ENCODE measurements around the gene DPH1. TPM values are rescaled to one million over a fixed set of nuclear protein-coding genes. Genes with fewer than 3 reads are reported as not detected.

Gene DPH1
- total and polyA plus RNA-seq, 2 donors from 2014 or later = 23.3 to 49.4 TPM

DNA sequence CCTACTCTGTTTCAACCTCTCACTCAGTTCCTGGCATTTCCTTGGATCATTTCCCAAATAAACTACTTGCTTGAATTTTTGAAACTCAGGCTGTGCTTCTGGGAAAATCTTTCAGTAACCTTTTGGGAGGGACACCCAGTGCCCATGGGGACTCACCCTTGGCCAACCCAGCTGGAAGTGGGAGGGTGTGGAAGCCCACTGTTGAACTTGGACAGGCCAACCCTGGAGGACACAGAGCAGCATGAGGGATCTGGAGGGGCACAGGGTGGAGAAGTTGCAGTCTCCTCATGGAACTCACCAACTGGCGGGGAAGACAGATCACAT is 16.0 kb upstream of the DPH1 start:
- DNase-seq (no peak), FAIRE-seq (no peak)
- H3K4me1 ChIP-seq (ENCODE audit: control insufficient read depth in 2 of 3, insufficient read depth in 2 of 3, low read depth in 1 of 3, low read length in 3 of 3) = peaks cover 0 to 23% (median 0%) of the 10 kb centered on the region in 3 donors
- peaks cover 2% of the 10 kb centered on the region for H3K27me3 ChIP-seq (ENCODE audit: control insufficient read depth, insufficient read depth, low read length)
- no peaks in the 10 kb centered on the region for H3K36me3 ChIP-seq (ENCODE audit: control insufficient read depth in 2 of 3, insufficient read depth in 3 of 3, low read length in 3 of 3)
- TF ChIP-seq, protein P1, sequence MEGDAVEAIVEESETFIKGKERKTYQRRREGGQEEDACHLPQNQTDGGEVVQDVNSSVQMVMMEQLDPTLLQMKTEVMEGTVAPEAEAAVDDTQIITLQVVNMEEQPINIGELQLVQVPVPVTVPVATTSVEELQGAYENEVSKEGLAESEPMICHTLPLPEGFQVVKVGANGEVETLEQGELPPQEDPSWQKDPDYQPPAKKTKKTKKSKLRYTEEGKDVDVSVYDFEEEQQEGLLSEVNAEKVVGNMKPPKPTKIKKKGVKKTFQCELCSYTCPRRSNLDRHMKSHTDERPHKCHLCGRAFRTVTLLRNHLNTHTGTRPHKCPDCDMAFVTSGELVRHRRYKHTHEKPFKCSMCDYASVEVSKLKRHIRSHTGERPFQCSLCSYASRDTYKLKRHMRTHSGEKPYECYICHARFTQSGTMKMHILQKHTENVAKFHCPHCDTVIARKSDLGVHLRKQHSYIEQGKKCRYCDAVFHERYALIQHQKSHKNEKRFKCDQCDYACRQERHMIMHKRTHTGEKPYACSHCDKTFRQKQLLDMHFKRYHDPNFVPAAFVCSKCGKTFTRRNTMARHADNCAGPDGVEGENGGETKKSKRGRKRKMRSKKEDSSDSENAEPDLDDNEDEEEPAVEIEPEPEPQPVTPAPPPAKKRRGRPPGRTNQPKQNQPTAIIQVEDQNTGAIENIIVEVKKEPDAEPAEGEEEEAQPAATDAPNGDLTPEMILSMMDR (IDR thresholded peaks at IDR 0.05; ENCODE audit: borderline replicate concordance, extremely low read depth, insufficient read depth) = no peak
- intact Hi-C loops (cut with DNase I) = no loop called here
- no peak overlapping the region for H3K9ac ChIP-seq (ENCODE audit: low read length in 3 of 3)
- no peak overlapping the region for H3K27ac ChIP-seq (ENCODE audit: low read depth in 2 of 2, low read length in 2 of 2)
- H3K9me3 ChIP-seq (ENCODE audit: control insufficient read depth in 2 of 3, insufficient read depth in 1 of 3, low read length in 3 of 3) = no peaks in the 10 kb centered on the region
- no peak overlapping the region for H3K4me3 ChIP-seq (ENCODE audit: low read length in 3 of 3)

DNA sequence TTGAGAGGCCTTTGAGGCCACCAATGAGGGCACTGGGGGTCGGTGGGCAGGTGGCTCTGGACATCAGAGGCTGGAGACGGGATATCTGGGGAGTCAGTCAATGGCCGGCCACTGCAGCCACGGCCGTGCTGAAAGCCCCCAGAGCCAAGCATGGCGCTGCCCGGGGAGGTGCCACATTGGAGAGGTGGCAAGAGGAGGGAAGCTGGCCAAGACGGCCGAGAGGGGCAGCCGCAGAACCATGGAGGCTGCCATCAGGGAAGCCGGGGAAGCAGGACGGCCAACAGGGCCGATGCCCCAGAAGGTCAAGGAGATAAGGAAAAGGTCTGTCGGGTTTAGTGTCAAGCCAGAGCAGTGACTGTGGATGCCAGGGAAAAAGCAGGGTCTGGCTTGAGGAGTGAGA is 14.6 kb upstream of the DPH1 start:
- Histone ChIP-seq H3K4me1 (ENCODE audit: control insufficient read depth in 2 of 3, insufficient read depth in 2 of 3, low read depth in 1 of 3, low read length in 3 of 3) (peaks cover 0 to 23% (median 0%) of the 10 kb centered on the region in 3 donors), H3K4me3 (ENCODE audit: low read length in 3 of 3) (no peak overlapping the region), H3K9ac (ENCODE audit: low read length in 3 of 3) (no peak overlapping the region), H3K27me3 (ENCODE audit: control insufficient read depth, insufficient read depth, low read length) (peaks cover 2% of the 10 kb centered on the region), H3K27ac (ENCODE audit: low read depth in 2 of 2, low read length in 2 of 2) (no peak overlapping the region), H3K9me3 (ENCODE audit: control insufficient read depth in 2 of 3, insufficient read depth in 1 of 3, low read length in 3 of 3) (no peaks in the 10 kb centered on the region), H3K36me3 (ENCODE audit: control insufficient read depth in 2 of 3, insufficient read depth in 3 of 3, low read length in 3 of 3) (no peaks in the 10 kb centered on the region)
- DNase-seq (no peak), FAIRE-seq (no peak)
- intact Hi-C loops (cut with DNase I) = no loop called here
- TF ChIP-seq, protein P1 (IDR thresholded peaks at IDR 0.05; ENCODE audit: borderline replicate concordance, extremely low read depth, insufficient read depth) = no peak

- peaks cover 0 to 22% (median 0%) of the 10 kb centered on the region in 3 donors for H3K4me1 ChIP-seq (ENCODE audit: control insufficient read depth in 2 of 3, insufficient read depth in 2 of 3, low read depth in 1 of 3, low read length in 3 of 3)
- DNase-seq (no peak), FAIRE-seq (no peak)
- no peak overlapping the region for H3K27ac ChIP-seq (ENCODE audit: low read depth in 2 of 2, low read length in 2 of 2)
- TF ChIP-seq, protein P1 (IDR thresholded peaks at IDR 0.05; ENCODE audit: borderline replicate concordance, extremely low read depth, insufficient read depth) = no peak
- intact Hi-C loops (cut with DNase I) = no loop called here
- no peaks in the 10 kb centered on the region for H3K36me3 ChIP-seq (ENCODE audit: control insufficient read depth in 2 of 3, insufficient read depth in 3 of 3, low read length in 3 of 3)
- peaks cover 2% of the 10 kb centered on the region for H3K27me3 ChIP-seq (ENCODE audit: control insufficient read depth, insufficient read depth, low read length)
- H3K9me3 ChIP-seq (ENCODE audit: control insufficient read depth in 2 of 3, insufficient read depth in 1 of 3, low read length in 3 of 3) = no peaks in the 10 kb centered on the region
- H3K4me3 ChIP-seq (ENCODE audit: low read length in 3 of 3) = no peak overlapping the region
- H3K9ac ChIP-seq (ENCODE audit: low read length in 3 of 3) = no peak overlapping the region
Measured at GRCh38 chr17:2016494-2016893, 13.5 kb upstream of the DPH1 start.

DNA sequence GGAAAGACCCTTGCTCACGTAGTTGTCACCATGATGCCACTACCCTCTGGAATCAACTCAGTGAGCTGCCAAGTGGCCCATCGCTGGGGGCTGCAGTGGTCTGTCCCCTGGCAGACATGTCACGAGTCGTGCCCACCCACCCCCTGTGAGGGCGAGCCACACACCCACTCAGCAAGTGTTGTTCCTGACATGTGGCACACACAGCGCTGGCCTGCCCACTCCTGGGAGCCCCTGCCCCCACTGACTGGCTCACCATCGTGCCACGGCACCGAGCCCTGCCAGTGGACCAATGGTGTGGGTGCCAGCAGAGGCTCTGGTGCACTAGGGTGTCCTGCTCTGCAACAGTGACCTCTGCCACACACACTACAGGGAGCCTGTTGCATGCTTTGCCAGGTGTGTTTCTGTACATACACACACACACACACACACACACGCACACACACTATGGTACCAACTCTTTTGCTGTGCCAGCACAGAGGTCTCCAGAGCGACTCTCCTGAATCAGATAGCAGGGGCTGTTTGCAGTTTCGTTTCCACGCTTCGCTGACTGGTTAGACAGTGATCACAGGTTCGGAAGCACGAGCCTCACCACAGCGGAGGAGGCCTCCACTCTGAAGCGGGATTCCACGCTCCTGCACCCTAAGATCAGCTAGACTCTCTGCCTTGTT is 12.5 kb upstream of the DPH1 start:
- Histone ChIP-seq H3K27me3 (ENCODE audit: control insufficient read depth, insufficient read depth, low read length) (peaks cover 2% of the 10 kb centered on the region), H3K4me3 (ENCODE audit: low read length in 3 of 3) (peak overlapping the region in 1 of 3 donors; percentile 21), H3K36me3 (ENCODE audit: control insufficient read depth in 2 of 3, insufficient read depth in 3 of 3, low read length in 3 of 3) (no peaks in the 10 kb centered on the region), H3K9ac (ENCODE audit: low read length in 3 of 3) (no peak overlapping the region), H3K9me3 (ENCODE audit: control insufficient read depth in 2 of 3, insufficient read depth in 1 of 3, low read length in 3 of 3) (no peaks in the 10 kb centered on the region), H3K4me1 (ENCODE audit: control insufficient read depth in 2 of 3, insufficient read depth in 2 of 3, low read depth in 1 of 3, low read length in 3 of 3) (peaks cover 0 to 16% (median 0%) of the 10 kb centered on the region in 3 donors), H3K27ac (ENCODE audit: low read depth in 2 of 2, low read length in 2 of 2) (no peak overlapping the region)
- peak in 2 of 5 donors; percentile 46 to 58 for DNase-seq
- TF ChIP-seq, protein P1 (IDR thresholded peaks at IDR 0.05; ENCODE audit: borderline replicate concordance, extremely low read depth, insufficient read depth) = no peak
- intact Hi-C loops (cut with DNase I) = no loop called here
- no peak for FAIRE-seq
